Mucosa of descending colon (tissue), 3 donors: ENCODE data around the gene SPG7. TPM values are rescaled to one million over a fixed set of nuclear protein-coding genes. Genes with fewer than 3 reads are reported as not detected.

Experiments
- ATAC-seq: fragments of 200-7000 bp; cut with Tn5 transposase; one replicate; pipeline ENCODE4 v1.9.1; 2020; ENCODE audit warnings: mild to moderate bottlenecking, moderate library complexity
- DNase-seq, 3 donors: peaks; one replicate each; pipeline ENCODE4 v3.0.0-alpha.2; 2020
- H3K36me3 ChIP-seq: fragments of 200-600 bp; one replicate; pipeline ENCODE4 v1.8.0; 2021; ENCODE audit warnings: low read depth, mild to moderate bottlenecking
- H3K4me1 ChIP-seq: fragments of 200-600 bp; one replicate; pipeline ENCODE4 v1.8.0; 2021; ENCODE audit warnings: low read depth, mild to moderate bottlenecking
- H3K4me3 ChIP-seq: fragments of 200-600 bp; one replicate; pipeline ENCODE4 v1.8.0; 2021; ENCODE audit warnings: mild to moderate bottlenecking
- H3K9me3 ChIP-seq: fragments of 200-600 bp; one replicate; pipeline ENCODE4 v1.8.0; 2021; ENCODE audit warnings: mild to moderate bottlenecking
- intact Hi-C, 2 donors: fragments of 100-400 bp; cut with DNase I in 1 of 2; cut with micrococcal nuclease in 1 of 2; formaldehyde crosslinking; loops; one replicate each; pipeline versions ENCODE4 v1.11.0 to v1.11.1; 2022; cut with DNase I, micrococcal nuclease
- total RNA-seq, 3 donors: library from RNA; stranded (reverse); fragmentation: NEBNext Ultra II Directional in 2 of 3; extraction: Animal tissue kit (Norgen Biotek cat#: 25700) in 2 of 3; gene quantifications; one replicate each; pipeline versions ENCODE4 v1.2.1 to v1.2.4, GENCODE V29; 2021 to 2023
- TF ChIP-seq, protein P1 (sequence below): fragments of 200-600 bp; IDR thresholded peaks from one replicate; pipeline ENCODE4 v1.8.0; 2022; ENCODE audit warnings: antibody characterized with exemption, mild to moderate bottlenecking
- donor health status: DM: no; HTN: no; CAD: no; lungs with moderate emphysema.
- donor health status: DM: no; HTN: no; CAD: no.
- donor health status: DM: no; HTN: yes; CAD: no.

The SPG7 gene
- total RNA-seq, 3 donors from 2014 or later = 112 to 137 (median 121) TPM

GRCh38 chr16:89482150-89482816 is 25.9 kb upstream of the SPG7 start:
- H3K4me1 ChIP-seq = peaks cover 62% of the 10 kb centered on the region
- TF ChIP-seq, protein P1, sequence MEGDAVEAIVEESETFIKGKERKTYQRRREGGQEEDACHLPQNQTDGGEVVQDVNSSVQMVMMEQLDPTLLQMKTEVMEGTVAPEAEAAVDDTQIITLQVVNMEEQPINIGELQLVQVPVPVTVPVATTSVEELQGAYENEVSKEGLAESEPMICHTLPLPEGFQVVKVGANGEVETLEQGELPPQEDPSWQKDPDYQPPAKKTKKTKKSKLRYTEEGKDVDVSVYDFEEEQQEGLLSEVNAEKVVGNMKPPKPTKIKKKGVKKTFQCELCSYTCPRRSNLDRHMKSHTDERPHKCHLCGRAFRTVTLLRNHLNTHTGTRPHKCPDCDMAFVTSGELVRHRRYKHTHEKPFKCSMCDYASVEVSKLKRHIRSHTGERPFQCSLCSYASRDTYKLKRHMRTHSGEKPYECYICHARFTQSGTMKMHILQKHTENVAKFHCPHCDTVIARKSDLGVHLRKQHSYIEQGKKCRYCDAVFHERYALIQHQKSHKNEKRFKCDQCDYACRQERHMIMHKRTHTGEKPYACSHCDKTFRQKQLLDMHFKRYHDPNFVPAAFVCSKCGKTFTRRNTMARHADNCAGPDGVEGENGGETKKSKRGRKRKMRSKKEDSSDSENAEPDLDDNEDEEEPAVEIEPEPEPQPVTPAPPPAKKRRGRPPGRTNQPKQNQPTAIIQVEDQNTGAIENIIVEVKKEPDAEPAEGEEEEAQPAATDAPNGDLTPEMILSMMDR = no peak
- H3K36me3 ChIP-seq = no peaks in the 10 kb centered on the region
- H3K4me3 ChIP-seq = no peak overlapping the region
- H3K9me3 ChIP-seq = no peaks in the 10 kb centered on the region
- peak; percentile 74 for ATAC-seq
- intact Hi-C loops = no loop called here
- peak in 2 of 3 donors; percentile 54 to 61 for DNase-seq

DNA sequence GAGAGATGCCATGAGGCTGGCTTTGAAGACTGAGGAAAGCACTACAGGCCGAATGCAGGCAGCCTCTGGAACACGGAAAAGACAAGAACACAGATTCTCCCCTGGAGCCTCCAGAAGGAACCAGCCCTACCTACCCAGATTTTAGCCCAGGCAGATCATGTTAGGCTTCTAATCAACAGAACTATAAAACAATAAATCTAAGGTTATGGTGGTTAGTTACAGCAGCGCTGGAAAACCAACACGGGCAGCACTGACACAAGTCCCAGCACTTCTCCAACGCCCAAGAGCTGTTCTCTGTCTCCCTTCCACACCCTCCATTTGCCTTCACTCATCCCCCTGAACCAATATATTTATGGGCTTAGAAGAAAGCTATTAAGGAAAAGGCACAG is 25.4 kb upstream of the SPG7 start:
- TF ChIP-seq, protein P1 = no peak
- peak in 2 of 3 donors; percentile 54 to 71 for DNase-seq
- peaks cover 62% of the 10 kb centered on the region for H3K4me1 ChIP-seq
- no peaks in the 10 kb centered on the region for H3K36me3 ChIP-seq
- no peak overlapping the region for H3K4me3 ChIP-seq
- intact Hi-C loops = no loop called here
- peak; percentile 90 for ATAC-seq
- H3K9me3 ChIP-seq = no peaks in the 10 kb centered on the region

DNA sequence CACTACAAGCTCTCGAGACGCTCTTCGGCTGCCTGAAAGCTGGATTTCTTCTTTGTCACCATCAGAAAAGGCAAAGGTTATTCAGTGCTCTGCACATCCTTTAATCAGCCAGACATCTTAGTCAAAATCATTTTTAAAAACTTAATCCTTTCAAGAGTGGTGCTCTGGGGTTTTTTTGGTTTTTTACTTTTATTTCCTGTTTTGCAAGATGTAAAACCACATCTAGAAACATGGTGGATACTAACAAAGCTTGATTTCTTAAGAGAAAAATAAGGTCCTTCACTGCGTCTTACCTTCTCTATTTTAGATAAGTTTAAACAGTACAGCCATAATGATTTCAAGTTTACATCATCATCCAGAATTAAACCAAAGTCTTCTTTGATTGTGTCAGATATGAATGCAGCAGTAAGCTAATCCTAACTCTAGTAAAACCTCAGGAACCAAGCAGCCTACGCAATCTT is 24.1 kb upstream of the SPG7 start:
- ATAC-seq (no peak), DNase-seq (no peak)
- intact Hi-C loops = no loop called here
- Histone ChIP-seq H3K9me3 (no peaks in the 10 kb centered on the region), H3K4me1 (peaks cover 68% of the 10 kb centered on the region), H3K36me3 (no peaks in the 10 kb centered on the region), H3K4me3 (no peak overlapping the region)
- TF ChIP-seq, protein P1 = no peak

GRCh38 chr16:89484923-89485679 is 23.1 kb upstream of the SPG7 start:
- no peaks in the 10 kb centered on the region for H3K36me3 ChIP-seq
- peak; percentile 14 for ATAC-seq
- no peaks in the 10 kb centered on the region for H3K9me3 ChIP-seq
- intact Hi-C loops = no loop called here
- no peak overlapping the region for H3K4me3 ChIP-seq
- H3K4me1 ChIP-seq = peaks cover 67% of the 10 kb centered on the region
- TF ChIP-seq, protein P1 = no peak
- peak in 1 of 3 donors; percentile 42 for DNase-seq

DNA sequence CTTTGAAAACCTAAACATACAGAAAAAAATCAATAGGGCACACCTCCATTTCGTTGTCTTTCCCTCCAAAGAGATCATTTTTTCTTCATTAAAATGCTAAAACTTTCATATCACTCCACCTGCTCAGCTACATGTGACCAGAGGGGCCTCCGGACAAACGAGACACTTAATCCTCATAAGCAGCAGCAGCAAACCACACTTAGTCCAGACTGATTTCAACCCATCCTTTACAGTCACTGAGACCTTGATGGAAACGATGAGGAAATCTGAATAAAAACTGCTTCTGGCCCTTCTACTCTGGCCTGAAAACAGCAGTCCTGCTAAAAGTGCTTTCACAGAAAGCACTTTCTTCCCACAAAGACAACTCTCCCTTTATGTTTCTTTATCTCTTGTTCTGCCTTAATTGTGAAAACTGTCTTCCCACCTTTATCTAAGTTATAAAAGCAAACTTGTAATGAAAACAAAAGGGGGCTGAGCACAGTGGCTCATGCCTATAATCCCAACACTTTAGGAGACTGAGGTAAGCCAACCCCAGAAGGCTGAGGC is 22.4 kb upstream of the SPG7 start:
- Histone ChIP-seq H3K4me3 (no peak overlapping the region), H3K9me3 (peaks cover 2% of the 10 kb centered on the region), H3K36me3 (peaks cover 4% of the 10 kb centered on the region), H3K4me1 (peaks cover 61% of the 10 kb centered on the region)
- intact Hi-C loops = no loop called here
- TF ChIP-seq, protein P1 = no peak
- ATAC-seq = no peak
- DNase-seq = no peak
